Choroid plexus epithelial cell (primary cell): Measurements from ENCODE around the gene ZNF727.
"Not testable (repeated sequence)": the region's sequence is repeated elsewhere in the genome, so short reads cannot be mapped to it uniquely, and the experiment has no call there.

Source experiments
- DNase-seq: peaks from one replicate; pipeline ENCODE4 v3.0.0-alpha.2; 2010; ENCODE audit warnings: low read depth
- H3K4me3 ChIP-seq: 2 replicates; pipeline ENCODE4 v1.5.1; 2011; ENCODE audit warnings: low read depth, mild to moderate bottlenecking, control low read depth, low read length, moderate library complexity
- CTCF ChIP-seq: conservative IDR thresholded peaks from 2 replicates; pipeline ENCODE4 v1.5.1; 2011; ENCODE audit warnings: low read depth, mild to moderate bottlenecking, control low read depth, inconsistent platforms, low read length, moderate library complexity

The ZNF727 gene

GRCh38 chr7:64045301-64046040 lies at the start of gene ZNF727:
Gene ZNF727, plus strand, starts transcription at chr7:64045434. Its CDS starts 188 bp downstream, at chr7:64045622.
- no peak for DNase-seq
- no peak within 1 kb of the TSS for H3K4me3 ChIP-seq

GRCh38 chr7:63998549-63998948 lies 46.7 kb upstream of the ZNF727 start, which contains the start of gene ZNF722:
Gene ZNF722, plus strand, starts transcription at chr7:63998849. Its CDS starts 113 bp downstream, at chr7:63998962.
- no peak for DNase-seq
- no peak for TF ChIP-seq CTCF
- H3K4me3 ChIP-seq = no peak within 1 kb of the TSS

More at GRCh38 chr7:64045301-64046040, at the start of gene ZNF727:
- TF ChIP-seq CTCF = no peak

- not testable (repeated sequence) for H3K4me3 ChIP-seq
These were observed 29.7 kb upstream of the ZNF727 start for GRCh38 chr7:64015496-64015895.

GRCh38 chr7:64035388-64035787 lies 9.8 kb upstream of the ZNF727 start:
- no peak for DNase-seq
- no peak for TF ChIP-seq CTCF
- no peak overlapping the region for H3K4me3 ChIP-seq

More at GRCh38 chr7:64015496-64015895, 29.7 kb upstream of the ZNF727 start:
- DNase-seq = not testable (repeated sequence)

GRCh38 chr7:64037095-64037494 lies 8.1 kb upstream of the ZNF727 start:
- TF ChIP-seq CTCF = no peak
- no peak overlapping the region for H3K4me3 ChIP-seq
- no peak for DNase-seq

- no peak for TF ChIP-seq CTCF
- no peak overlapping the region for H3K4me3 ChIP-seq
- DNase-seq = no peak
These were observed 781 bp downstream of the ZNF727 start for GRCh38 chr7:64046041-64046389.

- not testable (repeated sequence) for H3K4me3 ChIP-seq, DNase-seq
These were observed 32.8 kb downstream of the ZNF727 start for GRCh38 chr7:64077837-64078698.

GRCh38 chr7:64078699-64078994 lies 33.4 kb downstream of the ZNF727 start:
- no peak for DNase-seq
- no peak for TF ChIP-seq CTCF
- H3K4me3 ChIP-seq = no peak overlapping the region
